Activated naive CD4-positive, alpha-beta T cell treated with anti-CD3 and anti-CD28 coated beads for 36 hours (primary cell): ENCODE measurements around the gene C11orf68. TPM values are rescaled to one million over a fixed set of nuclear protein-coding genes. Genes with fewer than 3 reads are reported as not detected.

Experiments
- CTCF ChIA-PET: fragments of 350-600 bp; sonication (Branson Sonifier 250); formaldehyde crosslinking; loops from one replicate; lab custom pipeline; 2021; ENCODE audit warnings: antibody characterized with exemption; lab: Charles Lee
- DNase-seq: peaks from one replicate; pipeline ENCODE4 v3.0.0-alpha.2; 2020
- H3K27ac Mint-ChIP-seq: one replicate; pipeline ENCODE4 v1.8.0; 2021; ENCODE audit warnings: mild to moderate bottlenecking, mixed read lengths
- H3K27me3 Mint-ChIP-seq: one replicate; pipeline ENCODE4 v1.8.0; 2021; ENCODE audit warnings: low read depth, mixed read lengths
- H3K36me3 Mint-ChIP-seq: one replicate; pipeline ENCODE4 v1.8.0; 2021; ENCODE audit warnings: low read depth, mixed read lengths
- H3K4me1 Mint-ChIP-seq: one replicate; pipeline ENCODE4 v1.8.0; 2021; ENCODE audit warnings: low read depth, mixed read lengths
- H3K4me3 Mint-ChIP-seq: one replicate; pipeline ENCODE4 v1.8.0; 2021; ENCODE audit warnings: mild to moderate bottlenecking, moderate library complexity, mixed read lengths
- H3K9me3 Mint-ChIP-seq: one replicate; pipeline ENCODE4 v1.8.0; 2021; ENCODE audit warnings: mixed read lengths
- intact Hi-C: fragments of 100-400 bp; cut with micrococcal nuclease; formaldehyde crosslinking; loops from one replicate; pipeline ENCODE4 v1.15.1; 2023
- total RNA-seq, 2 experiments: library from RNA; stranded (reverse); gene quantifications; one replicate each; pipeline ENCODE4 v1.2.3, GENCODE V29; 2021

Gene C11orf68
- total RNA-seq, 2 experiments from 2014 or later = 20.0 to 21.9 TPM

- Mint-ChIP-seq H3K9me3 (no peaks in the 10 kb centered on the region), H3K4me1 (peaks cover 5% of the 10 kb centered on the region), H3K4me3 (no peak overlapping the region), H3K27ac (no peak overlapping the region), H3K27me3 (peaks cover 5% of the 10 kb centered on the region), H3K36me3 (no peaks in the 10 kb centered on the region)
- DNase-seq = no peak
- intact Hi-C loops = no loop called here
- CTCF ChIA-PET = interaction anchor here (1.6 to 4.8 kb wide), 2 partner anchors 16 to 21 kb away, joined by 6 to 22 read pairs; partner anchors contain the start of gene CCDC85B
Observed at GRCh38 chr11:65906602-65907001, 12.3 kb downstream of the C11orf68 start.

- no peak for DNase-seq
- intact Hi-C loops = no loop called here
- H3K27me3 Mint-ChIP-seq = peaks cover 2% of the 10 kb centered on the region
- CTCF ChIA-PET = interaction anchor here (1.0 kb wide), 1 partner anchor 20 kb away, joined by 4 read pairs; no protein-coding TSS in a partner anchor
- H3K36me3 Mint-ChIP-seq = peaks cover 3% of the 10 kb centered on the region
- H3K4me1 Mint-ChIP-seq = peaks cover 5% of the 10 kb centered on the region
- no peak overlapping the region for H3K4me3 Mint-ChIP-seq
- no peaks in the 10 kb centered on the region for H3K9me3 Mint-ChIP-seq
- no peak overlapping the region for H3K27ac Mint-ChIP-seq
Observed at GRCh38 chr11:65903715-65904114, 15.1 kb downstream of the C11orf68 start.

DNA sequence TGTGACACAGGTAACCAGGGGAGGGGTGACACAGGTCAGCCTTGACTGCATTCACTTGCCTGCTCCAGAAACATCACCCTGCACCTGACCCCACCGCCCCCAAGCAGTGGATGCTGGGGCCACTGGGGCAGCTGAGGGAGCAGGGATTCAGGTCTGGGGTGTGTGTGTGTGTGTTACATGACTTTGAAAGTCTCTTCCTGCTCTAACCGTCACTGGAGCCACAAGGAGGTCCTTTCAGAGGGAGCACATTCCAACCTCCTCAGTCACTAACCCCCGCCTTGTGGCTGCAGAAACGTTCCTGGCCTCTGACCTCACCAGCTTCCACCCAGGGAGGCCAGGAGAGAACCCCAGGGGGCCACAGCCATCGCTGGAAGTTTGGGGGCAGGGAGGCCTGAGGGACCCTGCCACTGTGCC lies 15.8 kb downstream of the C11orf68 start:
- H3K36me3 Mint-ChIP-seq = peaks cover 4% of the 10 kb centered on the region
- H3K4me3 Mint-ChIP-seq = no peak overlapping the region
- H3K4me1 Mint-ChIP-seq = peaks cover 8% of the 10 kb centered on the region
- peaks cover 2% of the 10 kb centered on the region for H3K27me3 Mint-ChIP-seq
- H3K9me3 Mint-ChIP-seq = no peaks in the 10 kb centered on the region
- CTCF ChIA-PET = no interaction called here
- DNase-seq = no peak
- no peak overlapping the region for H3K27ac Mint-ChIP-seq
- intact Hi-C loops = no loop called here

- Mint-ChIP-seq H3K27ac (no peak overlapping the region), H3K4me1 (peaks cover 28% of the 10 kb centered on the region)
- CTCF ChIA-PET = interaction anchor here (0.8 to 2.6 kb wide), 9 partner anchors 8 to 312 kb away, joined by 3 to 16 read pairs (median 4); partner anchors contain the start of genes CCDC85B and FIBP
Observed at GRCh38 chr11:65900899-65901180, 18.0 kb downstream of the C11orf68 start.

GRCh38 chr11:65900125-65900898 lies 18.6 kb downstream of the C11orf68 start, which contains the start of gene FOSL1:
FOSL1 (minus strand) TSS chr11:65900388; CDS start chr11:65900339, 49 bp downstream.
- CTCF ChIA-PET = interaction anchor here (0.6 to 2.6 kb wide), 7 partner anchors 8 to 145 kb away, joined by 3 to 16 read pairs (median 4); partner anchors contain the start of genes CCDC85B and FIBP
- Mint-ChIP-seq H3K4me1 (peaks cover 33% of the 10 kb centered on the region), H3K27me3 (peaks cover 2% of the 10 kb centered on the region), H3K9me3 (no peaks in the 10 kb centered on the region), H3K4me3 (peak within 1 kb of the TSS; percentile 83), H3K36me3 (peaks cover 21% of the 10 kb centered on the region), H3K27ac (peak within 1 kb of the TSS; percentile 79)
- intact Hi-C loops = loop anchor here (1.0 kb wide), 7 partner anchors 12 to 285 kb away; partner anchors contain the start of genes C11orf68, DRAP1, FIBP and PCNX3
- peak; percentile 96 for DNase-seq

More at GRCh38 chr11:65900899-65901180, 18.0 kb downstream of the C11orf68 start:
- intact Hi-C loops = loop anchor here (1.0 kb wide), 7 partner anchors 13 to 286 kb away; partner anchors contain the start of genes C11orf68, DRAP1, FIBP and PCNX3
- DNase-seq = no peak
- peaks cover 2% of the 10 kb centered on the region for H3K27me3 Mint-ChIP-seq
- H3K4me3 Mint-ChIP-seq = no peak overlapping the region
- peaks cover 17% of the 10 kb centered on the region for H3K36me3 Mint-ChIP-seq
- H3K9me3 Mint-ChIP-seq = no peaks in the 10 kb centered on the region

DNA sequence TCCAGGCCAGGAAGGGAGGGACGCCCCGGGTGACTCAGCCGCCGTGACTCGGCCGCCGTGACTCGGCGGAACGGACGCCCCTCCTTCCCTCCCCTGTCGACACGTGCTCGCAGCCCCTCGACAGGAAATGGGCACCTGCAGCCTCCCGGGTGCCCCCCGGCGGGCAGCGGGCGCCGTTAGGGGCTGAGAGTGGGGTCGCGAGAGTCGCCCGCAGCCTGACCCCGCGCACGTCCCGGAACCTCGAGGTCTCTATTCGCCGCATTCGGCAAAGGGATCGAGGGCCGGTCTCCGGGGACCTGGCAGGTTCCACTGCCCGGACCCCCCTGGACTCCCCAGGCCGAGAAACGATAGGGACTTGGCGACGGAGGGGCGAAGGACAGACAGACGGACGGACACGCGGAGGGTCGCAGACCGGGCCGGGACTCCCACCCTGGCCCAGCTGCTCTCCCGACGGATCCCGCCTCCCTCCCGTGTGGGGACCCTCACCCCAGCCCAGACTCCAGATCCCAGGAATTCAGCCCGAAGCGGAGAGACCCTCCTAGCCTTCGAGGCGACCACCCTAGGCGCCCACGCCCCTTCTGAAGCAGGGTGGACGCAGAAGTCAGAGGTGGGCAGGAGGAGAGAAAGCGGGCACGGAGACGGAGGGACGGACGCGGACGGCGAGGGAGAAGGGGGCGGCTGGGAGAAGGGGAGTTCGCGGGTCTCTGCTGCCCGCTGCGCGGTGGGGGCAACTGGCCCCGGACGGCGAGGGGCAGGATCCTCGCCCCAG lies 19.3 kb downstream of the C11orf68 start:
- CTCF ChIA-PET = interaction anchor here (0.7 to 2.6 kb wide), 5 partner anchors 9 to 146 kb away, joined by 4 to 16 read pairs (median 5); partner anchors contain the start of genes BANF1, CCDC85B and FIBP
- H3K4me3 Mint-ChIP-seq = peak overlapping the region; percentile 83
- peak; percentile 86 for DNase-seq
- H3K27ac Mint-ChIP-seq = peak overlapping the region; percentile 79
- peaks cover 36% of the 10 kb centered on the region for H3K4me1 Mint-ChIP-seq
- H3K36me3 Mint-ChIP-seq = peaks cover 24% of the 10 kb centered on the region
- intact Hi-C loops = loop anchor here (1.0 to 10.0 kb wide), 8 partner anchors 11 to 284 kb away; partner anchors contain the start of genes C11orf68, DRAP1, FIBP and PCNX3
- H3K27me3 Mint-ChIP-seq = peaks cover 2% of the 10 kb centered on the region
- H3K9me3 Mint-ChIP-seq = no peaks in the 10 kb centered on the region

- H3K27me3 Mint-ChIP-seq = no peaks in the 10 kb centered on the region
- intact Hi-C loops = loop anchor here (10.0 kb wide), 1 partner anchor 236 kb away; no protein-coding TSS in a partner anchor
- peaks cover 43% of the 10 kb centered on the region for H3K4me1 Mint-ChIP-seq
- H3K27ac Mint-ChIP-seq = peak overlapping the region; percentile 86
- no peak for DNase-seq
- CTCF ChIA-PET = interaction anchor here (0.6 to 6.8 kb wide), 7 partner anchors 9 to 104 kb away, joined by 4 to 52 read pairs (median 5); partner anchors contain the start of genes BANF1, CCDC85B, FIBP and MUS81
- H3K4me3 Mint-ChIP-seq = peak overlapping the region; percentile 83
- H3K36me3 Mint-ChIP-seq = peaks cover 24% of the 10 kb centered on the region
- H3K9me3 Mint-ChIP-seq = no peaks in the 10 kb centered on the region
Observed at GRCh38 chr11:65898656-65899355, 20.1 kb downstream of the C11orf68 start.

DNA sequence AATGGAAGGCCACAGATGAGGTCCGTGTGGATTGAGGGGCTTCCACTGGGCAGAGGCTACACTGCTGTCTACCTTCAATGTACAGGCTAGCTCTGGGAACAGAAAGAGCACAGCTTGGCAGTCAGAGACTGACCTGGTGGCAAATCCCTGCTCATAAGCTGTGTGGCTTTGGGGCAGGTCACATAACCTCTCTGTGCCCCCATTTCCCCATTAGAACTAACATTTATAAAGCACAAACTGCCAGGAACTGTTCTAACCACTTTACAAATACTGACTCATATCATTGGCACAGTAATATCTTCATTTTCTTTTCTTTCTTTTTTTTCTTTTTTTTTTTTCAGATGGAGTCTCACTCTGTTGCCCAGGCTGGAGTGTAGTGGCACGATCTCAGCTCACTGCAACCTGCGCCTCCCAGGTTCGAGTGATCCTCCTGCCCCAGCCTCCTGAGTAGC lies 21.8 kb downstream of the C11orf68 start:
- Mint-ChIP-seq H3K4me1 (peaks cover 60% of the 10 kb centered on the region), H3K4me3 (peak overlapping the region; percentile 39), H3K27me3 (no peaks in the 10 kb centered on the region), H3K27ac (peak overlapping the region; percentile 42), H3K9me3 (no peaks in the 10 kb centered on the region), H3K36me3 (peaks cover 32% of the 10 kb centered on the region)
- CTCF ChIA-PET = interaction anchor here (0.8 to 6.8 kb wide), 6 partner anchors 8 to 125 kb away, joined by 3 to 52 read pairs (median 4); partner anchors contain the start of genes CCDC85B, FIBP and MUS81
- DNase-seq = no peak
- intact Hi-C loops = loop anchor here (10.0 kb wide), 1 partner anchor 238 kb away; no protein-coding TSS in a partner anchor

DNA sequence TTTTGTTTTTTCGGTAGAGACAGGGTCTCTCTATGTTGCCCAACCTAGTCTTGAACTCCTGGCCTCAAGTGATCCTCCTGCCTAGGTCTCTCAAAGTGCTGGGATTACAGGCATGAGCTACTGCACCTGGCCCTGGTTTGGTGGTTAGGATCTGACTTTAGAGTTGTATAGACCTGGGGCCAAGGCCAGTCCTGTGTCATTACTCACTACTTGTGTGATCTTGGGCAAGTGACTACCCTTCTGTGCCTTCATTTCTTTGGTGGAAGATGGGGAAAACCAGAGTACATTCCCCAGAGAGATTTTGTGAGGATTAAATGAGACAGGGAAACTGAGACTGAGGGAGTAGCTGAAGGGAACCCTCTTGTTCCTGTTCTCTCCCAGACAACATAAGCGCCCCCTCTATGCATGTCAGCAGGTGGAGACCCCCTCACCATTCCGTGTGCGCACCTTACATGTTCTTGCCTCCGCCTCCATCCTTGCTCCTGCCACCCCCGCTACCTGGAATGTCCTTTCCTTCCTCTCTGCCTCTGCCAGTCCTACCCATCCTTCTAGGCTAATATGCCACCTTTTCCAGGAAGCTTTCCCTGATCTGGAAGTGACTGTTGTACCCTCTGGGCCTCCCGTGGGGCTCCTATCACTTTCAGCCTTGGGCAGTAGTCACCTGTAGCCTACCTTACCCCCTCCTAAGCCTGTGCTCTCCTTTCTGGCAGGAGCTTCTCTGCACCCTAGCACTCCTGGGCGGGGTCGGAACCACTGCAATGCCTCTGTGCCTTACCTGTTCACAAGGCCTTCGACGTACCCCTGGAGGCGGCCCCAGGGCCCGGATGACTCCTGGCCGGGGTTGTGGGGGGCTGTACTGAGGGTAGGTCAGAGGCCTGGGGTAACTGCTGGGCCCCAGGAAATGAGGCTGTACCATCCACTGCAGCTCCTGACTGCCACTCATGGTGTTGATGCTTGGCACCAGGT lies 22.5 kb downstream of the C11orf68 start:
- CTCF ChIA-PET = interaction anchor here (0.8 to 6.8 kb wide), 6 partner anchors 7 to 126 kb away, joined by 3 to 52 read pairs (median 4); partner anchors contain the start of genes CCDC85B, FIBP and MUS81
- intact Hi-C loops = loop anchor here (10.0 kb wide), 1 partner anchor 238 kb away; no protein-coding TSS in a partner anchor
- Mint-ChIP-seq H3K36me3 (peaks cover 35% of the 10 kb centered on the region), H3K4me3 (no peak overlapping the region), H3K27me3 (no peaks in the 10 kb centered on the region), H3K9me3 (no peaks in the 10 kb centered on the region), H3K4me1 (peaks cover 63% of the 10 kb centered on the region), H3K27ac (peak overlapping the region; percentile 42)
- DNase-seq = peak; percentile 56

- H3K36me3 Mint-ChIP-seq = peaks cover 35% of the 10 kb centered on the region
- no peaks in the 10 kb centered on the region for H3K9me3 Mint-ChIP-seq
- peak overlapping the region; percentile 42 for H3K27ac Mint-ChIP-seq
- intact Hi-C loops = loop anchor here (10.0 kb wide), 1 partner anchor 239 kb away; no protein-coding TSS in a partner anchor
- no peak overlapping the region for H3K4me3 Mint-ChIP-seq
- H3K4me1 Mint-ChIP-seq = peaks cover 61% of the 10 kb centered on the region
- no peaks in the 10 kb centered on the region for H3K27me3 Mint-ChIP-seq
- CTCF ChIA-PET = interaction anchor here (6.8 kb wide), 1 partner anchor 11 kb away, joined by 52 read pairs; no protein-coding TSS in a partner anchor
- no peak for DNase-seq
Observed at GRCh38 chr11:65895482-65895981, 23.3 kb downstream of the C11orf68 start.
